Brain microvascular endothelial cell (primary cell): ENCODE data around the gene SCAMP2.

ENCODE experiments used
- DNase-seq: peaks from one replicate; pipeline ENCODE4 v3.0.0-alpha.2; 2020
- H3K27ac ChIP-seq: fragments of 250-450 bp; sonication (Bioruptor Pico); 2 replicates; pipeline ENCODE4 v1.5.1; 2020; ENCODE audit warnings: mild to moderate bottlenecking, moderate library complexity
- H3K27me3 ChIP-seq: fragments of 250-450 bp; sonication (Bioruptor Pico); replicated peaks from 2 replicates; pipeline ENCODE4 v1.5.1; 2020; ENCODE audit warnings: mild to moderate bottlenecking
- H3K36me3 ChIP-seq: fragments of 250-450 bp; sonication (Bioruptor Pico); replicated peaks from 2 replicates; pipeline ENCODE4 v1.5.1; 2020; ENCODE audit warnings: mild to moderate bottlenecking
- H3K4me3 ChIP-seq: 2 replicates; pipeline ENCODE4 v1.5.1; 2011; ENCODE audit warnings: low read depth, mild to moderate bottlenecking, control low read depth, low read length, moderate library complexity
- CTCF ChIP-seq: IDR thresholded peaks from 2 replicates; pipeline ENCODE4 v1.5.1; 2011; ENCODE audit warnings: low read depth, mild to moderate bottlenecking, moderate library complexity, low read length, control low read depth, inconsistent platforms; ENCODE audit errors: missing control alignments
- in situ Hi-C: cut with HindIII; loops from 2 replicates; pipeline ENCODE4 v1.10.0; 2017; ENCODE audit warnings: low sequenced_read_pairs, low pct_ligation_motif_present

Gene SCAMP2

GRCh38 chr15:74831813-74832495 is 41.2 kb downstream of the SCAMP2 start:
- Histone ChIP-seq H3K36me3 (no peaks in the 10 kb centered on the region), H3K27ac (no peak overlapping the region), H3K27me3 (peaks cover 12% of the 10 kb centered on the region), H3K4me3 (no peak overlapping the region)
- no peak for DNase-seq
- no peak for TF ChIP-seq CTCF
- in situ Hi-C loops, result no loop called here

- no peaks in the 10 kb centered on the region for H3K36me3 ChIP-seq
- no peak overlapping the region for H3K4me3 ChIP-seq
- H3K27ac ChIP-seq, result no peak overlapping the region
- TF ChIP-seq CTCF, result no peak
- in situ Hi-C loops, result no loop called here
- H3K27me3 ChIP-seq, result peaks cover 17% of the 10 kb centered on the region
- no peak for DNase-seq
Measured at GRCh38 chr15:74830868-74831267, 42.3 kb downstream of the SCAMP2 start.

GRCh38 chr15:74829991-74830390 is 43.2 kb downstream of the SCAMP2 start:
- no peak for TF ChIP-seq CTCF
- no peak overlapping the region for H3K27ac ChIP-seq
- in situ Hi-C loops, result no loop called here
- no peak overlapping the region for H3K4me3 ChIP-seq
- peaks cover 24% of the 10 kb centered on the region for H3K27me3 ChIP-seq
- H3K36me3 ChIP-seq, result no peaks in the 10 kb centered on the region
- DNase-seq, result no peak

GRCh38 chr15:74829486-74829885 is 43.7 kb downstream of the SCAMP2 start:
- in situ Hi-C loops, result no loop called here
- Histone ChIP-seq H3K27ac (no peak overlapping the region), H3K4me3 (no peak overlapping the region), H3K36me3 (no peaks in the 10 kb centered on the region), H3K27me3 (peaks cover 24% of the 10 kb centered on the region)
- no peak for DNase-seq
- no peak for TF ChIP-seq CTCF

- no peak for DNase-seq
- Histone ChIP-seq H3K36me3 (no peaks in the 10 kb centered on the region), H3K27me3 (peaks cover 24% of the 10 kb centered on the region), H3K27ac (no peak overlapping the region), H3K4me3 (no peak overlapping the region)
- in situ Hi-C loops, result no loop called here
- no peak for TF ChIP-seq CTCF
Measured at GRCh38 chr15:74828835-74829234, 44.3 kb downstream of the SCAMP2 start.

- no peak for DNase-seq
- TF ChIP-seq CTCF, result no peak
- peaks cover 24% of the 10 kb centered on the region for H3K27me3 ChIP-seq
Measured at GRCh38 chr15:74827614-74828013, 45.6 kb downstream of the SCAMP2 start.

More at GRCh38 chr15:74827614-74828013, 45.6 kb downstream of the SCAMP2 start:
- H3K4me3 ChIP-seq, result no peak overlapping the region
- in situ Hi-C loops, result no loop called here
- H3K27ac ChIP-seq, result no peak overlapping the region
- no peaks in the 10 kb centered on the region for H3K36me3 ChIP-seq
